H54 (cell line): ENCODE results near the gene PANK3.

Experiments used
- DNase-seq: peaks from one replicate; pipeline ENCODE4 v3.0.0; 2011; ENCODE audit warnings: low spot score, mixed read lengths; ENCODE audit not compliant: insufficient read length
- FAIRE-seq: peaks from 3 replicates; lab custom pipeline; 2011; peaks lifted over from hg19 to GRCh38; lab: Jason Lieb, UNC
- POLR2A ChIP-seq: IDR thresholded peaks from 2 replicates; pipeline ENCODE4 v1.6.1; 2011; ENCODE audit warnings: low read depth, mild to moderate bottlenecking, low read length

PANK3 gene

DNA sequence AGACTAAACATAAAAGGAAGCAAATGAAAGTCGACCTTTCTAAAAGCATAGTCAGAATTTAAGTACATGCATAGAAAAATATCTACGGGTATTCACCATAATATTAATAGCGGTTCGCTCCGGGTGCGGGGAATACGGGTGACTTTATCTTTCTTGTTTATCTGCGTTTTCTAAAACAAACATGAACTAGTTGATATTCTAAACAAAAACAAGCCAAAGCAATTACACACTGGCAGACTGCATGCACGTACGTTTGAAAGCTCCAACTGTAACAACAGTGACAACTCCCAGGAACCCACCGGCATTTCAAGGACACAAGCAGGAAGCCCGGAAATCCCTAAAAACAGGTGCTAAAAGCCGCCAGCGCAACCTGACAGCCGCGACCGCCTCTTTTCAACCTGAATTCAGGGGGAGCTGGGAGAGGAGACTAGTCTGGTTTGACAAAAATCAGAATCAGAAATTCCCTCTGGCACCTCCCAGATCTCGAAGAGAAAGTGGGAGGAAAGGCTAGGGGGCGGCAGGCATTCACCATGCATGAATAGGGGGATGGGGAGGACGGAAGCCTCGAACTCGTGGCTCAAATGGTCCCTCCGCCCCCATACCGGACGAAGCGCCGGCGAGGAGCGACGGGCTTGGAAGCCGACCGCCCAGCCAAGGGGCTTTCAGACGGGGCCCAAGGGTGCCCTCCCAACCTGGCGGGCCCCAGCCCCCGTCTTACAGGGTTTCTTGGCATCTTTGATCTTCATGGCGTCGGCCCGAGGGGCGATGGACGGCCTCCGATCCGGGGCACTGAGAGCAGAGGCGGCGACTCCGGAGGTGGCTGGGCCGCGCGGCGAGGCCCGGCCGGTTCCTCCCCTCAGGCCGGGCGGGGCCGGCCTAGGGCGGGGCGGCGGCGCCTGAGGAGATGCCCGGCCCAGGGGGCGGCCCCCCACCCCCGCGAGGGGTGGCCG lies at the start of gene PANK3:
PANK3 (minus strand) TSS at position 831 of the 950 bp plus-strand sequence; CDS start at position 746, 85 bp downstream.
- DNase-seq (peak; percentile 71), FAIRE-seq (no peak)
- peak; percentile 87 for TF ChIP-seq POLR2A

GRCh38 chr5:168624850-168625364 lies 45.7 kb upstream of the PANK3 start:
- no peak for DNase-seq
- no peak for FAIRE-seq
- TF ChIP-seq POLR2A, result no peak

DNA sequence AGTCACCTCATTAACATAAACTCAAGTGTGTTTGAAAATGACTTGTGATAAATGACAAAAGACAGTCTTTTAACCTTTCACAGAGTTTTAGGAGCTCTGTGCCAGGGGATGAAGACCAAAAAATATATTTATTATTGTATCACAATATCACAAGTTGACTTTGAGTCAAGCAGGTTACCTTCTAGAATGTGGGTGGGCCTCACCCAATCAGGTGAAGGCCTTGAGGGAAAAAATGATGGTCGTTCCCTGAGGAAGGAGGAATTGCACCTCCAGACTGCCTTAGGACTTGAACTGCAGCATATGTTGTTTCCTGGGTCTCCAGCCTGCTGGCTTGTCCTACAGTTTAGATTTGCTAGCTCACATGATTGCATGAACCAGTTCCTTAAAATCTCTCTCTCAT lies 41.6 kb upstream of the PANK3 start:
- DNase-seq (no peak), FAIRE-seq (no peak)
- TF ChIP-seq POLR2A, result no peak

- DNase-seq, result no peak
- FAIRE-seq, result no peak
- no peak for TF ChIP-seq POLR2A
Measured at GRCh38 chr5:168614661-168615060, 35.5 kb upstream of the PANK3 start.

DNA sequence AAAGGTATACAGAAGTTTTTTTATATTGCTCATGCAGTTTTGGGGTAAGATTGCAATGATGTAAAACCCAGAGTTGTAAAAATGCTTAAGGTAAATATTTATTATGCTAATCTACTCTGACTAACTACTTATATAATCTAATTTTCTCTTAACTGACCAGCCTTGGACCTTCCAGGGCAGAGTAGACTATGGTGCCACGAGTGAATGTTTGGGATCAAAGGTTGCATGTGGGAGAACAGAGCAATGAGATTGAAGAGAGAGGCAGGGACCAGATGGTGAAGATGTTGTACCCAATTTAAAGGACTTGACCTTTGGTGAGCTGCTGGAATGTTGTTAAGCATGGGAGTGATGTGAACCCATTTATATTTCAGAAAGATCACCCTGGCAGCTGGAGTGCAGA lies 34.8 kb upstream of the PANK3 start:
- no peak for FAIRE-seq
- DNase-seq, result no peak
- no peak for TF ChIP-seq POLR2A

- DNase-seq, result no peak
- FAIRE-seq, result no peak
- TF ChIP-seq POLR2A, result no peak
Measured at GRCh38 chr5:168613396-168613795, 34.2 kb upstream of the PANK3 start.

GRCh38 chr5:168612996-168613395 lies 33.8 kb upstream of the PANK3 start:
- DNase-seq (no peak), FAIRE-seq (no peak)
- TF ChIP-seq POLR2A, result no peak

DNA sequence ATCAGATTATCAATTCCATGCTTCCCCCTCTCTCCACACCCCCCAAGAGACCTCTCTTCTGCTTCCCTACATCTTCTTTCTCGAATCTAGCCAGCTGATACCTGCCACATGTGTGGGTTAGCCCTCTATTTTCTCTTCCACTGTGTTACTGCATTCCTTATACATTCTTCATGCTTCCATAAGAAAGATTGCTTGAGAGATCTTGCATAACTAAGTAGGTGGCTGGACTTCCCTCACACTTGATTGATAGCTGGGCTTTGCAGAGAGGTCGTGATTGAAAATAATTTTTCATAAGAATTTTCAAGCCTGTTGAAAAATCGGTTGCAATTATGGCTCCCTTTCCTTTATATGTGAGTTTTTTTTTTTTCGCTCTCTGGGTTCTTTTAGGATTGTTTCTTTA lies 33.0 kb upstream of the PANK3 start:
- FAIRE-seq, result no peak
- TF ChIP-seq POLR2A, result no peak
- no peak for DNase-seq

GRCh38 chr5:168611165-168611564 lies 32.0 kb upstream of the PANK3 start:
- TF ChIP-seq POLR2A, result no peak
- no peak for DNase-seq
- no peak for FAIRE-seq

GRCh38 chr5:168609806-168610482 lies 30.8 kb upstream of the PANK3 start:
- TF ChIP-seq POLR2A, result no peak
- FAIRE-seq (no peak), DNase-seq (no peak)

- DNase-seq, result no peak
- no peak for FAIRE-seq
- TF ChIP-seq POLR2A, result no peak
Measured at GRCh38 chr5:168608821-168609220, 29.7 kb upstream of the PANK3 start.

DNA sequence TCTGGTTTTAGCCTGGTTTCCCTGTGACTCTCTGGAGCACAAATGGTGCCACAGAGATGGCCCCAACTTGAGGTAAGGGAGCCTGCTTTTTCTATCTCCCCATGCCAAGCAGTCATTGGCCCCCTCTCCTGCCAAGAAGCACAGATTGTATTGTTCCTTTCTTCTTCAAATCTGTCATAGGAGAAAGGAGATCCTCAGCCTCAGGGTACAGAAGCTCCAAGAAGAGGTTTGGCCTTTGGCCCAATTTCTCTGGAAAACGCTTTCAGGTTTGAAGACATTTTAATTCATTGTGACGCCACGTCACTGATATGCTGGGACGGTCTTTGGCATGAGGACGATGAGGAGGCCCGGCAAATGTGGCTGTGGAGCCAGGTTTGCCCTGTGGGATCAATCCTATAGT lies 29.2 kb upstream of the PANK3 start:
- FAIRE-seq (no peak), DNase-seq (no peak)
- TF ChIP-seq POLR2A, result no peak

GRCh38 chr5:168607946-168608345 lies 28.8 kb upstream of the PANK3 start:
- no peak for TF ChIP-seq POLR2A
- FAIRE-seq (no peak), DNase-seq (no peak)

GRCh38 chr5:168606562-168606961 lies 27.4 kb upstream of the PANK3 start:
- no peak for FAIRE-seq
- no peak for TF ChIP-seq POLR2A
- no peak for DNase-seq
